H1 (cell line): Measurements from ENCODE around the gene NAT10. TPM values are rescaled to one million over a fixed set of nuclear protein-coding genes. Genes with fewer than 3 reads are reported as not detected.

Experiments
- CBX5 ChIP-seq: fragments of 300-800, 300-1000 bp; sonication (generic); IDR thresholded peaks from 2 replicates; pipeline ENCODE4 v1.7.1; 2016; ENCODE audit warnings: antibody characterized with exemption, low read length, low read depth
- KDM5A ChIP-seq: fragments of 200-600 bp; IDR thresholded peaks from 2 replicates; pipeline ENCODE4 v1.7.1; 2012; ENCODE audit warnings: mild to moderate bottlenecking, low read length, inconsistent platforms, mixed read lengths
- polyA plus RNA-seq, 7 experiments: library from polyadenylated mRNA; depleted of rRNA in 3 of 7; stranded (reverse) in 5 of 7; unstranded in 2 of 7; fragments of >200 nt in 5 of 7; fragments of 200-250 nt in 2 of 7; gene quantifications; 1 replicate in 5 of 7; 2 replicates in 1 of 7; 4 replicates in 1 of 7; pipeline versions ENCODE4 v1.2.1 to v1.2.3, GENCODE V29; 2011 to 2013; ENCODE audit warnings: missing spikeins in 2 of 7, mixed read lengths in 2 of 7
- total RNA-seq: library from RNA; stranded (reverse); fragmentation: NEBNext Ultra II Directional; extraction: Animal tissue kit (Norgen Biotek cat#: 25700); gene quantifications from 2 replicates; pipeline ENCODE4 v1.2.1, GENCODE V29; 2021

Gene NAT10
- total and polyA plus RNA-seq, 2 of the 8 experiments (the other 6 are each of a cell fraction or from before 2014, with no cell fraction given), result 66.3 to 89.6 TPM

DNA sequence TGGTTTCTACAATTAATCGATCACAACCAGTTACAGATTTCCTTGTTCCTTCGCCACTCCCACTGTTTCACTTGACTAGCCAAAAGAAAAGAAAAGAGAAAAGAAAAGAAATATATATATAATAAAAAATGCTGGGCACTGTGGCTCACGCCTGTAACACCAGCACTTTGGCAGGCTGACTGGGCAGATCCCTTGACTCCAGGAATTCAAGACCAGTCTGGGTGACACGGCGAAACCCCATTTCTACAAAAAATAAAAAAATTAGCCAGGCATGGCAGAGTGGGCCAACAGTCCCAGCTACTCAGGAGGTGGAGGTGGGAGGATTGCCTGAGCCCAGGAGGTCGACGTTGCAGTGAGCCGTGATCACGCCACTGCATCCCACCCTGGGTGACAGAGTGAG, 83.8 kb downstream of the NAT10 start (continued):
- TF ChIP-seq KDM5A (no peak), CBX5 (no peak)
